ENCODE data around the gene EPHA10.

EPHA10 gene

GRCh38 chr1:37755951-37756560 lies 8.9 kb downstream of the EPHA10 start:
- Histone ChIP-seq H3K36me3 (ENCODE audit: low read length) (no peaks in the 10 kb centered on the region), H3F3A (ENCODE audit: insufficient read depth) (no peaks in the 10 kb centered on the region), H4K20me1 (ENCODE audit: low read depth, low read length) (no peaks in the 10 kb centered on the region), H3K4me2 (ENCODE audit: low read depth, low read length, poor library complexity, severe bottlenecking) (no peak overlapping the region), H3K27me3 (ENCODE audit: low read length) (no peaks in the 10 kb centered on the region), H3K79me2 (ENCODE audit: insufficient read depth, low read length) (no peaks in the 10 kb centered on the region), H3K9ac (ENCODE audit: low read length) (no peak overlapping the region), H3K9me2 (replicated peaks; ENCODE audit: insufficient read depth, low read length) (no peaks in the 10 kb centered on the region), H2AFZ (ENCODE audit: low read depth, low read length, severe bottlenecking) (no peak overlapping the region), H3K27ac (ENCODE audit: low read depth, low read length) (no peak overlapping the region), H3K4me3 (ENCODE audit: insufficient read depth, low read length, poor library complexity, severe bottlenecking) (no peak overlapping the region), H3K9me3 (ENCODE audit: insufficient read depth, low read length) (no peaks in the 10 kb centered on the region)
- TF ChIP-seq EZH2phosphoT487 (conservative IDR thresholded peaks at IDR 0.05; ENCODE audit: low read length) (no peak), CTCF (IDR thresholded peaks at IDR 0.05; ENCODE audit: insufficient read depth, low read length, poor library complexity, severe bottlenecking) (no peak)

- no peaks in the 10 kb centered on the region for H3K27me3 ChIP-seq (ENCODE audit: low read length)
- no peaks in the 10 kb centered on the region for H3K9me2 ChIP-seq (replicated peaks; ENCODE audit: insufficient read depth, low read length)
- no peak overlapping the region for H3K4me2 ChIP-seq (ENCODE audit: low read depth, low read length, poor library complexity, severe bottlenecking)
- no peak overlapping the region for H2AFZ ChIP-seq (ENCODE audit: low read depth, low read length, severe bottlenecking)
- H3K36me3 ChIP-seq (ENCODE audit: low read length) = no peaks in the 10 kb centered on the region
- no peaks in the 10 kb centered on the region for H3F3A ChIP-seq (ENCODE audit: insufficient read depth)
- no peak overlapping the region for H3K27ac ChIP-seq (ENCODE audit: low read depth, low read length)
- no peaks in the 10 kb centered on the region for H3K9me3 ChIP-seq (ENCODE audit: insufficient read depth, low read length)
- H3K9ac ChIP-seq (ENCODE audit: low read length) = no peak overlapping the region
- H4K20me1 ChIP-seq (ENCODE audit: low read depth, low read length) = no peaks in the 10 kb centered on the region
- no peak for TF ChIP-seq EZH2phosphoT487 (conservative IDR thresholded peaks at IDR 0.05; ENCODE audit: low read length)
- no peak for TF ChIP-seq CTCF (IDR thresholded peaks at IDR 0.05; ENCODE audit: insufficient read depth, low read length, poor library complexity, severe bottlenecking)
- H3K4me3 ChIP-seq (ENCODE audit: insufficient read depth, low read length, poor library complexity, severe bottlenecking) = no peak overlapping the region
- no peaks in the 10 kb centered on the region for H3K79me2 ChIP-seq (ENCODE audit: insufficient read depth, low read length)
These were observed 9.6 kb downstream of the EPHA10 start for GRCh38 chr1:37755290-37755689.

- no peak overlapping the region for H3K27ac ChIP-seq (ENCODE audit: low read depth, low read length)
- H3K36me3 ChIP-seq (ENCODE audit: low read length) = no peaks in the 10 kb centered on the region
- no peaks in the 10 kb centered on the region for H4K20me1 ChIP-seq (ENCODE audit: low read depth, low read length)
- H2AFZ ChIP-seq (ENCODE audit: low read depth, low read length, severe bottlenecking) = no peak overlapping the region
- H3K9ac ChIP-seq (ENCODE audit: low read length) = 0 out of 2 replicates have a peak overlapping the region, but pooled peaks have one; percentile 20
- no peaks in the 10 kb centered on the region for H3K27me3 ChIP-seq (ENCODE audit: low read length)
- TF ChIP-seq EZH2phosphoT487 (conservative IDR thresholded peaks at IDR 0.05; ENCODE audit: low read length) = no peak
- TF ChIP-seq CTCF (IDR thresholded peaks at IDR 0.05; ENCODE audit: insufficient read depth, low read length, poor library complexity, severe bottlenecking) = no peak
- peak overlapping the region; percentile 39 for H3K4me2 ChIP-seq (ENCODE audit: low read depth, low read length, poor library complexity, severe bottlenecking)
- H3K9me3 ChIP-seq (ENCODE audit: insufficient read depth, low read length) = no peaks in the 10 kb centered on the region
- H3K9me2 ChIP-seq (replicated peaks; ENCODE audit: insufficient read depth, low read length) = no peaks in the 10 kb centered on the region
- H3F3A ChIP-seq (ENCODE audit: insufficient read depth) = no peaks in the 10 kb centered on the region
- H3K79me2 ChIP-seq (ENCODE audit: insufficient read depth, low read length) = no peaks in the 10 kb centered on the region
- H3K4me3 ChIP-seq (ENCODE audit: insufficient read depth, low read length, poor library complexity, severe bottlenecking) = no peak overlapping the region
These were observed 11.2 kb downstream of the EPHA10 start for GRCh38 chr1:37753473-37754321.

Data from SU-DHL-6 (cell line).